Right renal cortex interstitium (tissue), 3 donors: Measurements from ENCODE around the gene ATG7. TPM values are rescaled to one million over a fixed set of nuclear protein-coding genes. Genes with fewer than 3 reads are reported as not detected.
"Not testable (repeated sequence)": the region's sequence is repeated elsewhere in the genome, so short reads cannot be mapped to it uniquely, and the experiment has no call there.

Source experiments
- DNase-seq, 3 donors: peaks; one replicate each; pipeline ENCODE4 v3.0.0-alpha.2; 2013; ENCODE audit warnings: low read depth in 3 of 3, low spot score in 2 of 3
- polyA plus RNA-seq, 3 donors: library from polyadenylated mRNA; unstranded; fragments of 120-200 nt; gene quantifications; one replicate each; pipeline ENCODE4 v1.2.1, GENCODE V29; 2013; ENCODE audit not compliant: insufficient read length in 3 of 3

Gene ATG7
- polyA plus RNA-seq, 3 donors = 26.9 to 27.3 (median 27.1) TPM

DNA sequence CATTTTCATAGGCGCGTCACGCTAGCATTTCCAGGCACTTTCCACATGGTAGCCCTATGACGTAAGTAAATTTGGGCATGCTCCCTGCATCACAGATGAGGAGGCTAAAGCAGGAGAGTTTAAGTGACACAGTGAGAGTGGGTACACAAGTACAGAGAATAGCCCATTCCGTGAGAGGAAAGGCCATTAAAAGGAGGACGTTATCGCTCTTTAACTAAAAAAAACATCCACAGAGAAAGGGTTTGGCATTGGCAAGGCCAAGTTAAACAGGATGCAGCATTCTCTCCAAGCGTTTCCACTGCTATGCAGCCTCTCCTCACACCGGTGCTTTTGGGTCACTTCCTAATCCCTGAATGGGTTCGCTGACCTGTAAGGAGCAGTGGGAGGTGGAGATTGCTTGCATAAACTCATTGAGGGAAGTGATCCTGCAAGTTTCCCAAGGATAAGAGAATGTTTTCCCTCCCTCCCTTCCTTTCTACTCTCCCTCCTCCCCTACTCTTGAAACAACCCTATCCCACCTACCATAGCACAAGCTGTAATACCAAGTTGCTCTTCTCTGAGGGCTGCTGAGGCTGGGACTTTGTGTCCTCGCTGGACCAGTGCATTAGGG lies 223.9 kb downstream of the ATG7 start:
- DNase-seq = no peak

DNA sequence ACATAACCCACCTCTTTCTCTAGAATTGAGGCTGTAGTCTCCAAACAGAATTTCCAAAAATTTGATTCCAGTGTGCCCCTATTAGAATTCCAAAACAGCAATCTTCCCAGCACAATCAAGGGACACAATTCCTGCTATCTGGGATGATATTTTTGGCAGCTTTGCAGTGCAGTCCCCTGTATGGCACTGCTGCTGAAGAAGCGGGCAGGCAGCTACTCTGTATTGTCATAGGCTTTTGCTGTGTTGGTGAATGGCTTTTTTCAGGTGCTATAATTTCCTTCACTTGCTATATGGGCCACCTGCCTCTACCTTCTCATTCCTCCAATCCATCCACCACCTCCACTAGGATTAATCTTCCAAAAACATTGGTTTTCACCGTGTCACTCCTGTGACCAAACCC lies 226.0 kb downstream of the ATG7 start:
- no peak for DNase-seq

DNA sequence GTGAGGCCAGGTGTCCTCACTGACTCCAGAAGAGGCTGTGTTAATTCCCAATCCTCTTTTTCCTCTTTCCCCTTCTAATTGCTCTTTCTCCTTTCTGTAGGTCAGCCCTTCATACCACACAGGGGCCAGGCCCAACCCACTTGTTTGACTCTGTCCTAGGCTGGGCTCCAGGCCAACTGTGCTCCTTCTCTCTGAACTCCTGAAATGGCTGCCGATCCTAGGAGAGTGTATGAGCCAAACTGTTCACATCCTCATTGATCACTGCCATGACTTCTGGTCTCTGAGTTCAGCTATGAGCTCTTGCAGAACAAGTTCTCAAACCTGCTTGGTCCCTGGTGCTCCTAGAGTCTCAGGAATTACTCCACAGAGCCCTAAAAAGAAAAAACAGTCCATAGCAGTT lies 226.4 kb downstream of the ATG7 start:
- DNase-seq = no peak

DNA sequence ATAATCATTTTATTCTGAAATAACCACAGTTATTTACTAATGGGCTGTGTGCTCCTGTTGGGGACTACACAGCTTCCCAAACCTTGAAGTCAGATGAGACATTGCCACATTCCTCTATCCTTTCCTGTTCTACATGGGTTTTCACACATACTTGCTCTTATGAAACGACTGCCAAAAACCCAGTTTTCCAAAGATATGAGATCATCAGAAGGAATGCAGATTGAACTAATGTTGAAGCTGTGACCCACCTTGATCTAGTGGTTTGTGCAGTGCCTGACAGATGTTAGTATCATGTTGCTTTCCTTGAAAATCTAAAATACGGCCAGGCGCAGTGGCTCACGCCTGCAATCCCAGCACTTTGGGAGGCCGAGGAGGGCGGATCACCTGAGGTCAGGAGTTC lies 226.9 kb downstream of the ATG7 start:
- no peak for DNase-seq

DNA sequence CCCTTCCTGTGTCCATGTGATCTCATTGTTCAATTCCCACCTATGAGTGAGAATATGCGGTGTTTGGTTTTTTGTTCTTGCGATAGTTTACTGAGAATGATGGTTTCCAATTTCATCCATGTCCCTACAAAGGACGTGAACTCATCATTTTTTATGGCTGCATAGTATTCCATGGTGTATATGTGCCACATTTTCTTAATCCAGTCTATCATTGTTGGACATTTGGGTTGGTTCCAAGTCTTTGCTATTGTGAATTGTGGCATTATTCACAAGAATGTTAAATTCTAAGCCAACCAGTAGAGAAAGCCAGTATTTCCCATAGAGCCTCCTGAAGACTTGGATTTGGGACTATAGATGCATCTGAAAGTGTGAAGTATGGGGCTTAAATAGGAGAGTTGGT lies 230.2 kb downstream of the ATG7 start:
- not testable (repeated sequence) for DNase-seq

- DNase-seq = no peak
These were observed 235.5 kb downstream of the ATG7 start for GRCh38 chr3:11507719-11508118.

DNA sequence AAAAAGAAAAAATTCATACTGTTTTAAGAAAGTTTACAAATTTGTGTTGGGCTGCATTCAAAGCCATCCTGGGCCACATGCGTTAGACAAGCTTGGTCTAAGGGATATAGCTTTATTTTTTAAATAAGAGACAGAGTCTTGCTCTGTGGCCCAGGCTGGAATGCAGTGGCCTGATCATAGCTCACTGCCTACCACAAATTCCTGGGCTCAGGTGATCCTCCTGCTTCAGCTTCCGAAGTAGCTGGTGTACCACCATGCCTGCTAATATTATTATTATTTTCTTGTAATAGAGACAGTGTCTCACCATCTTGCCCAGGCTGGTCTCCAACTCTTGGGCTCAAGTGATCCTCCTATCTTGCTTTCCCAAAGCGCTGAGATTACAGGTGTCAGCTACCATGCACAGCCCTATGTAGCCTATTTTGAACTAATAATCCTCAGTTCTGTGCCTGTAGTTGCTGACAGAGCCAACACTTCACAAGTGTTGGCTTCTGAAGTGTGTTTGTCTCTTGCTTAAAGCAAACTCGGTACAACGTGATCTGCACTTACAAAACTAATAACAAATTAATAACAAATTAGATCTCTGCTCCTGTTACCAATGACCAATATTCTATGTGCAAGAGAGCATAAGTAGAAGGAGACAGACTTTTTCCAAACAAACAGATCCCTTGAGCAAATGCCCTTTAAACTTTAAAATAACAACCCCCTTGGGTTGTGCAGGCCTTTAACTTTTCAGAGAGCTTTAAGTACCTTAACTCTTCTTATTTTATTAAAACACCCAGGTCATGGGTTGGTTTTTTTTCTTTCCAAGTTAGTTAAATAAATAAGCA lies 236.4 kb downstream of the ATG7 start:
- no peak for DNase-seq

GRCh38 chr3:11509173-11510000 lies 237.2 kb downstream of the ATG7 start:
- no peak for DNase-seq

DNA sequence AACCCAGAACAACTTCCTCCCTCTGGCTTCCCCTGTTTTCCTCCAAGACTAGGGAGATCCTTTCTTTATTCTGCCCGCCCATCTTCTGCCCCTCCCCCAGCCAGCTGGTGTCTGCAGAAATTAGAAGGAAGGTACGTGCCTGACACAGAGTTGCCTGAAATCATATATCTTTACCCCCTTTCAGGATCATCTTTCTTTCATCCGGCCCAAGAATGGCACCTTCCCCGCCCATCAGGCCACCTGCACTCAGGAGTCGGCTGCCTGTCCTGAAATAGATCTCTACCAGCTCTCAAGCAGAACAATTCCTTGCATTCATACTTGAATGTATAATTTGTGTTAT lies 237.8 kb downstream of the ATG7 start:
- no peak for DNase-seq

DNA sequence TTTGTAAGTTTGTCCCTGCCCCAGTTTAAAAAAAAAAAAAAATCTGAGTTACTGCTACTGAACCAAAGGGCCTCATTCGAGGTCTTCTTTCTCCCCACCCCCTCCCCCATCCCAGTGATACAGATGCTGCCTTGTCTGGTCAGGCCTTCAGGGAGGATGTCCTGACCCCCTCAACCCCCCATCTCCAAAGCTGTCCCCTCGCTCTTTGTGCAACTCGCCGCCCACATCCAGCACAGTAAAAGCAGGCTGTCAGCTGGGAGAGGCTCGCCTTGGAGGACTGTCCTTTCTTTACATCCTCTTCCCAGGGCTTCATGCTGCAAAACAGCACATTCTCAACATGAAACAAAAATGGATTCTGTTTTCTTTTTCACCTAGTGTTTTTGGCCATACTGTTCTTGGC lies 238.2 kb downstream of the ATG7 start:
- no peak for DNase-seq

DNA sequence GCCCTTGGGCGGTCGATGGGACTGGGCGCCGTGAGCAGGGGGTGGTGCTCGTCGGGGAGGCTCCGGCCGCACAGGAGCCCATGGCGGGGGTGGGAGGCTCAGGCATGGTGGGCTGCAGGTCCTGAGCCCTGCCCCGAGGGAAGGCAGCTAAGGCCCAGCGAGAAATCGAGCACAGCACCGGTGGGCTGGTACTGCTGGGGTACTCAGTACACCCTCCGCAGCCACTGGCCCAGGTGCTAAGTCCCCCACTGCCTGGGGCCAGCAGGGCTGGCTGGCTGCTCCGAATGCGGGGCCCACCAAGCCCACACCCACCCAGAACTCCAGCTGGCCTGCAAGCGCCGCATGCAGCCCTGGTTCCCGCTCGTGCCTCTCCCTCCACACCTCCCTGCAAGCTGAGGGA lies 239.4 kb downstream of the ATG7 start:
- not testable (repeated sequence) for DNase-seq

- not testable (repeated sequence) for DNase-seq
These were observed 241.1 kb downstream of the ATG7 start for GRCh38 chr3:11513125-11513816.

DNA sequence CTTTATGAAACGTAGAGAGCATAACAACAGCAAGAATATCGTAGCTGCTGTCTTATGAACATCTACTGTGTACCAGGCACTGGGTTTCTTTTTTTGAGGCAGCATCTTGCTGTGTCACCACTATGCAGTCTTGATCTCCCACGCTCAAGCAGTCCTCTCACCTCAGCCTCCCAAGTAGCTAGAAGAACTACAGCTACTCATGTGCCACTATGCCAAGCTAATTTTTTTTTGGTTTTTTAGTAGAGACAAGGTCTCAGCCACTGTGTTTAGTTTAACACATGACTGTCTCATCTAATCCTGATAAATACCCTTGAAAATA lies 241.6 kb downstream of the ATG7 start:
- DNase-seq = no peak

DNA sequence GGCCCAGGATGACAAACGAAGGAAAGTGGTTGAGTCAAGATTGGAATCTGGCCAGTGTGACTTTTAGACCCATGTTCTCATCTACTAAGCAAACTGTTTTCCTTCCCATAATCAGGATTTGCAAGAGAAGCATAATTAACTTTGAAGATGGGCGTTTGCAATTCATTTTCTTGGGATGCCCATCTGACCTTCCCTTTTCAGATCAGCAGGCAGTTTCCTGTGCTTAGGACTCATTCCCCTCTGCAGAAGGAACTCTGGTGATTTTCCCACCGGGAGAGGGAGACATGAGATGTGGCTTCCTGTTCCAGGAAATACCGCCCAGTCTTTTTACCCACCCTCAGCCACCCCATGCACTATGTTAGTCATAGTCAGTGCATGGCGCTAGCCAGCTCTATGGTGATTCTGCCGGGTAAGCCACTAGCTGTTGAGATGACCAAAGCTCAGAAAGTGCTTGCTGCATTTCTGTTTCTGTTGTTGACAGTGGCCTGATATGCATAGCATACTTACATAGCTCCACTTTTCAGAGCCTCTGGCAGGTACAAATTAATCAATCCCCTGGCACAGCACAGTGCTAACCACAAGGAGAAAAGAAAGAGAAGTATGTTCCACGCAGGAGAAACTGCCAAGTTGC lies 242.1 kb downstream of the ATG7 start:
- DNase-seq = no peak

GRCh38 chr3:11517601-11518000 lies 245.4 kb downstream of the ATG7 start:
- no peak for DNase-seq

DNA sequence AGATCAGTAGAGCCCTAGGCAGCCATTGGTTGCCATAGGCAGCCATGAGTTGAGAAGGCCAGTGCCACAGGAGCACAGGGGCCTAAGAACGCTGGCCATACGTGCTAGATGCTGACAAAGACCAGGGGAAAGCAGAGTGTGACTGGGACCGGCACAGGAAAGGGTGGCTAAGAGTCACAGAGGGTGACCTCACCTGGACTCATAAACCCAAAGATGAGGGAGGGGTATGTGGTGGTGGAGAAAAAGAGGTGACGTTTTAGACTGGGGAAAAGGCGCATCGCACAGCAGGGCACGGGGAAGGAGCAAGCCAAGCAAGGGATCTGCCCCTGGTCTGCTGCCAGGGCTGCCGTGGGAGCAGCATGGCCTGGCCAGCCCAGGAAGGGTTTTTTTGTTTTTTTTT lies 249.0 kb downstream of the ATG7 start:
- no peak for DNase-seq

- no peak for DNase-seq
These were observed 250.2 kb downstream of the ATG7 start for GRCh38 chr3:11522398-11522715.

DNA sequence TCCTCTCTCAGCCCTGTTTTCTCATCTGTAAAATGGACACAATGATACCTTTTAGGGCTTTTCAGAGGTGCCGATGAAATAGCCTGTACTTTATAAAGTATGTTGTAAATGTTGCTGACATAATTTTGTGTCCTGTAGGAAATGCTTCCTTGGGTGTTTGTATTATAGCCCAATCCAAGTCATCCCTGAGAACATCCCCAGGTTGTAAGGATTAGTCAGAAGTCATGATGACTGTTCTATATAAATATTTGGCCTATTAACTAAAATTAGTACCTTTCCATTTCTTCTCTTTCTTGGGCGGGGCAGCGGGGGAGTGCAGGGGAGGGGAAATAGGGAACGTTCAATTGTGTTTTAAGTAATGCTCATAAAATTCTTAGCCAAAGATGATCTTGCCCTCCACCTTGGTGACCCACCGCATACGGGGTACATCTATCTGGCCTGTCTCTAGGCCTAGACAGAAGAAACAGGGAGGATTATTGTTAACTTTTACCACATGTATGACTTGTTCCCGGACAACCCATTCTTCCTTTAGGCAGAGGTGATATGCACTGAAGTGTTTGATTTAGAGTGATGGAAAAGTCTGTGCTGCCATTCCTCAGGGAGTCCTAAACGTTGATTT lies 250.9 kb downstream of the ATG7 start:
- no peak for DNase-seq

GRCh38 chr3:11523572-11524101 lies 251.4 kb downstream of the ATG7 start:
- no peak for DNase-seq

- not testable (repeated sequence) for DNase-seq
These were observed 253.9 kb downstream of the ATG7 start for GRCh38 chr3:11526121-11526520.
